H7 (cell line): ENCODE results near the gene TMEM87A. TPM values are rescaled to one million over a fixed set of nuclear protein-coding genes. Genes with fewer than 3 reads are reported as not detected.
"Not testable (repeated sequence)": the region's sequence is repeated elsewhere in the genome, so short reads cannot be mapped to it uniquely, and the experiment has no call there.

ENCODE experiments used
- DNase-seq: peaks from one replicate; pipeline ENCODE4 v3.0.0; 2012
- H3K27me3 ChIP-seq: 2 replicates; pipeline ENCODE4 v1.6.0; 2011; ENCODE audit warnings: mild to moderate bottlenecking, low read length; ENCODE audit not compliant: control insufficient read depth, insufficient read depth
- H3K36me3 ChIP-seq: replicated peaks from 2 replicates; pipeline ENCODE4 v1.5.1; 2011; ENCODE audit warnings: low read length; ENCODE audit not compliant: control insufficient read depth, insufficient read depth
- H3K4me3 ChIP-seq: 2 replicates; pipeline ENCODE4 v1.5.1; 2011; ENCODE audit warnings: low read depth, mild to moderate bottlenecking, control low read depth, low read length, moderate library complexity; ENCODE audit not compliant: insufficient read depth
- total RNA-seq: library from RNA; depleted of rRNA; stranded (reverse); fragments of >200 nt; shearing (Covaris generic); gene quantifications from 2 replicates; pipeline ENCODE4 v1.2.3, GENCODE V29; 2014; rRNA removed

TMEM87A gene
- total RNA-seq = 25.2 and 29.8 TPM in 2 replicates

GRCh38 chr15:42272939-42273899 is at the start of gene TMEM87A, which contains the start of gene GANC:
Gene TMEM87A (minus strand): TSS chr15:42273433. CDS start chr15:42273398, 35 bp downstream.
Gene GANC (plus strand): TSS chr15:42273201. CDS start chr15:42274482, 1,281 bp downstream.
- no peaks in the 10 kb centered on the region for H3K27me3 ChIP-seq
- H3K4me3 ChIP-seq = peak within 1 kb of the TSS; percentile 59
- H3K36me3 ChIP-seq = no peaks in the 10 kb centered on the region; the same call in 1 of the 2 replicates
- peak; percentile 85 for DNase-seq

GRCh38 chr15:42319206-42319605 is 46.0 kb upstream of the TMEM87A start:
- no peaks in the 10 kb centered on the region for H3K36me3 ChIP-seq

GRCh38 chr15:42316282-42316805 is 43.1 kb upstream of the TMEM87A start:
- H3K4me3 ChIP-seq, DNase-seq, H3K36me3 ChIP-seq, H3K27me3 ChIP-seq: not testable (repeated sequence)

More at GRCh38 chr15:42319206-42319605, 46.0 kb upstream of the TMEM87A start:
- no peak for DNase-seq
- Histone ChIP-seq H3K27me3 (no peaks in the 10 kb centered on the region), H3K4me3 (no peak overlapping the region)

- DNase-seq = no peak
- no peaks in the 10 kb centered on the region for H3K27me3 ChIP-seq
- H3K36me3 ChIP-seq = no peaks in the 10 kb centered on the region
- no peak overlapping the region for H3K4me3 ChIP-seq
These were observed 42.3 kb upstream of the TMEM87A start for GRCh38 chr15:42315521-42315920.

GRCh38 chr15:42314818-42315217 is 41.6 kb upstream of the TMEM87A start:
- Histone ChIP-seq H3K36me3 (no peaks in the 10 kb centered on the region), H3K4me3 (no peak overlapping the region), H3K27me3 (no peaks in the 10 kb centered on the region)
- no peak for DNase-seq

- Histone ChIP-seq H3K36me3 (no peaks in the 10 kb centered on the region), H3K27me3 (no peaks in the 10 kb centered on the region), H3K4me3 (no peak overlapping the region)
- DNase-seq = peak; percentile 22
These were observed 40.2 kb upstream of the TMEM87A start for GRCh38 chr15:42313463-42313862.

GRCh38 chr15:42306681-42307080 is 33.4 kb upstream of the TMEM87A start:
- Histone ChIP-seq H3K4me3 (no peak overlapping the region), H3K27me3 (no peaks in the 10 kb centered on the region), H3K36me3 (no peaks in the 10 kb centered on the region)
- no peak for DNase-seq

GRCh38 chr15:42301004-42301403 is 27.8 kb upstream of the TMEM87A start:
- H3K36me3 ChIP-seq, H3K27me3 ChIP-seq, DNase-seq, H3K4me3 ChIP-seq: not testable (repeated sequence)

GRCh38 chr15:42289166-42289565 is 15.9 kb upstream of the TMEM87A start:
- Histone ChIP-seq H3K27me3 (no peaks in the 10 kb centered on the region), H3K4me3 (no peak overlapping the region), H3K36me3 (no peaks in the 10 kb centered on the region; the same call in 1 of the 2 replicates)
- DNase-seq = no peak

- H3K36me3 ChIP-seq = no peaks in the 10 kb centered on the region; the same call in none of the 2 replicates
- no peak overlapping the region for H3K4me3 ChIP-seq
- H3K27me3 ChIP-seq = no peaks in the 10 kb centered on the region
- DNase-seq = no peak
These were observed 14.7 kb upstream of the TMEM87A start for GRCh38 chr15:42287931-42288330.

GRCh38 chr15:42286445-42287029 is 13.3 kb upstream of the TMEM87A start:
- Histone ChIP-seq H3K27me3 (no peaks in the 10 kb centered on the region), H3K36me3 (no peaks in the 10 kb centered on the region; the same call in 1 of the 2 replicates), H3K4me3 (no peak overlapping the region)
- no peak for DNase-seq

- peaks cover 3% of the 10 kb centered on the region for H3K36me3 ChIP-seq
- no peak overlapping the region for H3K4me3 ChIP-seq
- DNase-seq = no peak
- no peaks in the 10 kb centered on the region for H3K27me3 ChIP-seq
These were observed 11.8 kb upstream of the TMEM87A start for GRCh38 chr15:42285034-42285433.

GRCh38 chr15:42284551-42284950 is 11.3 kb upstream of the TMEM87A start:
- Histone ChIP-seq H3K4me3 (no peak overlapping the region), H3K27me3 (no peaks in the 10 kb centered on the region)
- DNase-seq = no peak

GRCh38 chr15:42283671-42284070 is 10.4 kb upstream of the TMEM87A start:
- no peak overlapping the region for H3K4me3 ChIP-seq
- peaks cover 3% of the 10 kb centered on the region for H3K36me3 ChIP-seq
- no peaks in the 10 kb centered on the region for H3K27me3 ChIP-seq
- no peak for DNase-seq

More at GRCh38 chr15:42284551-42284950, 11.3 kb upstream of the TMEM87A start:
- peaks cover 3% of the 10 kb centered on the region for H3K36me3 ChIP-seq
